ENCODE results near the gene ZP1. TPM values are rescaled to one million over a fixed set of nuclear protein-coding genes. Genes with fewer than 3 reads are reported as not detected.

ZP1 gene
- polyA plus RNA-seq, 1 experiment, result 0.36 TPM

- no peaks in the 10 kb centered on the region for H3K27me3 ChIP-seq (ENCODE audit: control insufficient read depth, insufficient read depth, low read length)
- CTCF ChIA-PET, result interaction anchor here (0.8 to 1.6 kb wide), 4 partner anchors 9 to 45 kb away, joined by 3 to 5 read pairs (median 4); no protein-coding TSS in a partner anchor
Measured at GRCh38 chr11:60924110-60924905, 57.0 kb downstream of the ZP1 start, which contains the start of gene TMEM132A. TMEM132A (plus strand) TSS chr11:60924460; CDS start chr11:60924634, 174 bp downstream.

More at GRCh38 chr11:60924110-60924905, 57.0 kb downstream of the ZP1 start, which contains the start of gene TMEM132A:
- POLR2A ChIA-PET, result no interaction called here
- peaks cover 17% of the 10 kb centered on the region for H3K36me3 ChIP-seq (ENCODE audit: control insufficient read depth, insufficient read depth, low read length)
- H3K4me3 ChIP-seq (ENCODE audit: low read depth, low read length), result peak within 1 kb of the TSS; percentile 86
- DNase-seq (ENCODE audit: low read depth), result no peak
- TF ChIP-seq, protein P1, sequence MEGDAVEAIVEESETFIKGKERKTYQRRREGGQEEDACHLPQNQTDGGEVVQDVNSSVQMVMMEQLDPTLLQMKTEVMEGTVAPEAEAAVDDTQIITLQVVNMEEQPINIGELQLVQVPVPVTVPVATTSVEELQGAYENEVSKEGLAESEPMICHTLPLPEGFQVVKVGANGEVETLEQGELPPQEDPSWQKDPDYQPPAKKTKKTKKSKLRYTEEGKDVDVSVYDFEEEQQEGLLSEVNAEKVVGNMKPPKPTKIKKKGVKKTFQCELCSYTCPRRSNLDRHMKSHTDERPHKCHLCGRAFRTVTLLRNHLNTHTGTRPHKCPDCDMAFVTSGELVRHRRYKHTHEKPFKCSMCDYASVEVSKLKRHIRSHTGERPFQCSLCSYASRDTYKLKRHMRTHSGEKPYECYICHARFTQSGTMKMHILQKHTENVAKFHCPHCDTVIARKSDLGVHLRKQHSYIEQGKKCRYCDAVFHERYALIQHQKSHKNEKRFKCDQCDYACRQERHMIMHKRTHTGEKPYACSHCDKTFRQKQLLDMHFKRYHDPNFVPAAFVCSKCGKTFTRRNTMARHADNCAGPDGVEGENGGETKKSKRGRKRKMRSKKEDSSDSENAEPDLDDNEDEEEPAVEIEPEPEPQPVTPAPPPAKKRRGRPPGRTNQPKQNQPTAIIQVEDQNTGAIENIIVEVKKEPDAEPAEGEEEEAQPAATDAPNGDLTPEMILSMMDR (IDR thresholded peaks at IDR 0.05; ENCODE audit: insufficient read depth, low read depth, low read length), result 0 out of 2 replicates have a peak, but pooled peaks have one; percentile 4

Other genes with a start within 250 kb of the ZP1 start
- gene MS4A8, start 167.9 kb upstream of the ZP1 start, polyA plus RNA-seq (2011; rRNA removed), result not detected in 2 replicates
- not detected in 2 replicates for gene MS4A18, start 142.8 kb upstream of the ZP1 start, polyA plus RNA-seq (2011; rRNA removed)
- gene MS4A15, start 110.7 kb upstream of the ZP1 start, polyA plus RNA-seq (2011; rRNA removed), result not detected in 2 replicates
- not detected in 2 replicates for gene MS4A10, start 82.2 kb upstream of the ZP1 start, polyA plus RNA-seq (2011; rRNA removed)
- 12.5 and 21.2 TPM in 2 replicates for gene CCDC86, start 25.4 kb upstream of the ZP1 start, polyA plus RNA-seq (2011; rRNA removed)
- 0.02 TPM in 2 replicates for gene PTGDR2, start 11.6 kb upstream of the ZP1 start, polyA plus RNA-seq (2011; rRNA removed)
- 17.6 and 48.6 TPM in 2 replicates for gene PRPF19, start 39.0 kb downstream of the ZP1 start, polyA plus RNA-seq (2011; rRNA removed)
- 46.8 and 70.0 TPM in 2 replicates for gene TMEM109, start 46.6 kb downstream of the ZP1 start, polyA plus RNA-seq (2011; rRNA removed)
- 12.1 and 17.9 TPM in 2 replicates for gene TMEM132A, start 56.9 kb downstream of the ZP1 start, polyA plus RNA-seq (2011; rRNA removed)
- gene SLC15A3, start 84.6 kb downstream of the ZP1 start, polyA plus RNA-seq (2011; rRNA removed), result 7.8 and 14.1 TPM in 2 replicates
- not detected in 2 replicates for gene CD6, start 104.1 kb downstream of the ZP1 start, polyA plus RNA-seq (2011; rRNA removed)
- not detected in 2 replicates for gene CD5, start 234.9 kb downstream of the ZP1 start, polyA plus RNA-seq (2011; rRNA removed)

Measured in BJ (cell line).